Type B pancreatic cell (in vitro differentiated cells): ENCODE measurements around the gene APOL4. TPM values are rescaled to one million over a fixed set of nuclear protein-coding genes. Genes with fewer than 3 reads are reported as not detected.
"Not testable (repeated sequence)": the region's sequence is repeated elsewhere in the genome, so short reads cannot be mapped to it uniquely, and the experiment has no call there.

Experiments used
- DNase-seq: peaks from one replicate; pipeline ENCODE4 v3.0.0; 2021; ENCODE audit warnings: mixed read lengths; ENCODE audit not compliant: unreplicated experiment; ENCODE audit errors: extremely low spot score
- H3K27ac Mint-ChIP-seq: 2 replicates; pipeline ENCODE4 v1.8.0; 2021; ENCODE audit warnings: mild to moderate bottlenecking, mixed read lengths
- H3K27me3 Mint-ChIP-seq: 2 replicates; pipeline ENCODE4 v1.8.0; 2021; ENCODE audit warnings: mixed read lengths
- H3K36me3 Mint-ChIP-seq: 2 replicates; pipeline ENCODE4 v1.8.0; 2021; ENCODE audit warnings: mixed read lengths
- H3K4me1 Mint-ChIP-seq: one replicate; pipeline ENCODE4 v1.8.0; 2021; ENCODE audit warnings: mixed read lengths; ENCODE audit not compliant: unreplicated experiment
- H3K4me3 Mint-ChIP-seq: 2 replicates; pipeline ENCODE4 v1.8.0; 2021; ENCODE audit warnings: mild to moderate bottlenecking, mixed read lengths
- H3K9me3 Mint-ChIP-seq: 2 replicates; pipeline ENCODE4 v1.8.0; 2021; ENCODE audit warnings: mixed read lengths
- CTCF ChIP-seq: fragments of 200-600 bp; sonication (generic); conservative IDR thresholded peaks from 2 replicates; pipeline ENCODE4 v1.5.0; 2021; ENCODE audit warnings: antibody characterized with exemption, mild to moderate bottlenecking
- total RNA-seq: library from RNA; stranded (reverse); gene quantifications from 2 replicates; pipeline ENCODE4 v1.2.1, GENCODE V29; 2021; ENCODE audit warnings: low replicate concordance

APOL4 gene
- total RNA-seq, 1 donor from 2014 or later = 1.4 TPM

GRCh38 chr22:36194971-36195370 lies 6.6 kb downstream of the APOL4 start:
- H3K27me3 Mint-ChIP-seq = no peaks in the 10 kb centered on the region
- H3K36me3 Mint-ChIP-seq = no peaks in the 10 kb centered on the region
- TF ChIP-seq CTCF = peak; percentile 87
- H3K4me1 Mint-ChIP-seq = peaks cover 54% of the 10 kb centered on the region
- H3K9me3 Mint-ChIP-seq = no peaks in the 10 kb centered on the region
- H3K4me3 Mint-ChIP-seq = no peak overlapping the region
- peak overlapping the region; percentile 72 for H3K27ac Mint-ChIP-seq
- no peak for DNase-seq

GRCh38 chr22:36194385-36194784 lies 7.2 kb downstream of the APOL4 start:
- Mint-ChIP-seq H3K27me3 (peaks cover 4% of the 10 kb centered on the region), H3K36me3 (no peaks in the 10 kb centered on the region), H3K9me3 (no peaks in the 10 kb centered on the region), H3K4me1 (peaks cover 52% of the 10 kb centered on the region), H3K27ac (peak overlapping the region; percentile 72), H3K4me3 (no peak overlapping the region)
- DNase-seq = no peak
- no peak for TF ChIP-seq CTCF

GRCh38 chr22:36193577-36193976 lies 8.0 kb downstream of the APOL4 start:
- no peak for DNase-seq
- no peaks in the 10 kb centered on the region for H3K36me3 Mint-ChIP-seq
- H3K4me3 Mint-ChIP-seq = no peak overlapping the region
- peaks cover 4% of the 10 kb centered on the region for H3K27me3 Mint-ChIP-seq
- H3K4me1 Mint-ChIP-seq = peaks cover 50% of the 10 kb centered on the region
- H3K9me3 Mint-ChIP-seq = no peaks in the 10 kb centered on the region
- TF ChIP-seq CTCF = no peak
- H3K27ac Mint-ChIP-seq = no peak overlapping the region

- DNase-seq = no peak
- Mint-ChIP-seq H3K36me3 (no peaks in the 10 kb centered on the region), H3K4me1 (peaks cover 46% of the 10 kb centered on the region), H3K4me3 (no peak overlapping the region), H3K9me3 (no peaks in the 10 kb centered on the region), H3K27me3 (peaks cover 4% of the 10 kb centered on the region), H3K27ac (no peak overlapping the region)
- TF ChIP-seq CTCF = no peak
These were observed 8.4 kb downstream of the APOL4 start for GRCh38 chr22:36193171-36193570.

- Mint-ChIP-seq H3K4me3 (no peak overlapping the region), H3K36me3 (no peaks in the 10 kb centered on the region), H3K27me3 (peaks cover 4% of the 10 kb centered on the region), H3K27ac (no peak overlapping the region), H3K4me1 (peaks cover 40% of the 10 kb centered on the region), H3K9me3 (no peaks in the 10 kb centered on the region)
- DNase-seq = no peak
- no peak for TF ChIP-seq CTCF
These were observed 9.1 kb downstream of the APOL4 start for GRCh38 chr22:36192542-36192941.

GRCh38 chr22:36191106-36191836 lies 10.3 kb downstream of the APOL4 start:
- no peak overlapping the region for H3K4me3 Mint-ChIP-seq
- DNase-seq = no peak
- no peaks in the 10 kb centered on the region for H3K9me3 Mint-ChIP-seq
- no peaks in the 10 kb centered on the region for H3K36me3 Mint-ChIP-seq
- H3K27me3 Mint-ChIP-seq = peaks cover 4% of the 10 kb centered on the region
- H3K27ac Mint-ChIP-seq = no peak overlapping the region
- TF ChIP-seq CTCF = no peak
- H3K4me1 Mint-ChIP-seq = peaks cover 27% of the 10 kb centered on the region

GRCh38 chr22:36187862-36188261 lies 13.7 kb downstream of the APOL4 start:
- H3K36me3 Mint-ChIP-seq, H3K9me3 Mint-ChIP-seq, H3K27ac Mint-ChIP-seq, H3K4me1 Mint-ChIP-seq, H3K27me3 Mint-ChIP-seq, H3K4me3 Mint-ChIP-seq, DNase-seq: not testable (repeated sequence)
